ENCODE results near the gene FBXL12.
"Not testable (repeated sequence)": the region's sequence is repeated elsewhere in the genome, so short reads cannot be mapped to it uniquely, and the experiment has no call there.

Gene FBXL12

DNA sequence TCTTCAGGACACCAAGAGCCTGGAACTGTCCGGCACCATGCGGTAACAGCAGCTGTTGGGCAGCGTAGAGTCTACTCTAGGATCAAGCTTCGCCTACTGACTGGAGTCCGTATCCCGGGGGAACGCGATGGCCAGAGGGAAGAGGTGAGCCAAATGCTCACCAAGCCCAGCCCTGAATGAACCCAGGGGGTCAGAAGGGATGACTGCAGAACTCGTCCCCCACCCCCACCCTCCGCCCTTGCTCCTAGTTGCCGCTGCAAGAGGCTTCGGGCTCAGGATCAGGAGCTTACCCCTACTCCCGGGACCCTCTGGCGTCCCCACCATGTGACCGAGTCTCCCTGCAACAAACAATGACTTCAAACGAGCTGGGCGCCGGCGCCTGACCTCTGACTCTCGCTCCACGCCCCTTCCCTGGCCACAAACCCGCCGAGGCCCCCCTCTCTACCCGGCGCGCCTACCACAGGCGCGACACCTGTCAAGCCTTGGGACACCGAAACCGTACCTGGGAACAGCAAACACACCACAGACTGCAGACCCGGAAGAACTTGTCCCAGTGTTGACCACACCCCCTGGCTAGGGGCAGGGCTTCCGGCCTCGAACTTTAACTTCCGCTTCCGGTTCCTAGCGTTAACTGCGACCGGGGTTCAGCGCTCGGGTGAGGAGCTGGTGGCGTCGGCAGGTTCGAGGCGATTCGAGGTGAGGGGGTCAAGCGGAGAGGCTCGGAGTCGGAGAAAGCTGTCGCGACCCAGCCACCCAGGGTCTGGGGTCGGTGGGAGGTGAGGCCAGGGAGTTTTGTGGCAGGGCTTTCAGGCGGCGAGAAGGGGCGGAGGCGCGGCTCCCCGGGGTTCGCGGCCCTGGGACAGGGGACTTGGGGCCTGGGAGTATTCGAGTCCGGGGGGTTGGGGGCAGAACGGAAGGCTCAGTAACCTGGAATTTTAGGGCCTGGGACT is 8.7 kb upstream of the FBXL12 start, which contains the start of gene UBL5:
Gene UBL5 (plus strand): TSS at position 630 of the 950 bp plus-strand sequence. CDS start 420 bp downstream, outside the sequence.
- Mint-ChIP-seq H3K4me1 (peaks cover 17% of the 10 kb centered on the region), H3K27me3 (no peaks in the 10 kb centered on the region), H3K27ac (peak within 1 kb of the TSS; percentile 96), H3K9me3 (no peaks in the 10 kb centered on the region), H3K4me3 (peak within 1 kb of the TSS; percentile 97), H3K36me3 (peaks cover 8% of the 10 kb centered on the region)
- DNase-seq (ENCODE audit: low spot score in 2 of 2), result peak; percentile 75 to 82
- ATAC-seq (ENCODE audit: low read depth), result peak; percentile 99

DNA sequence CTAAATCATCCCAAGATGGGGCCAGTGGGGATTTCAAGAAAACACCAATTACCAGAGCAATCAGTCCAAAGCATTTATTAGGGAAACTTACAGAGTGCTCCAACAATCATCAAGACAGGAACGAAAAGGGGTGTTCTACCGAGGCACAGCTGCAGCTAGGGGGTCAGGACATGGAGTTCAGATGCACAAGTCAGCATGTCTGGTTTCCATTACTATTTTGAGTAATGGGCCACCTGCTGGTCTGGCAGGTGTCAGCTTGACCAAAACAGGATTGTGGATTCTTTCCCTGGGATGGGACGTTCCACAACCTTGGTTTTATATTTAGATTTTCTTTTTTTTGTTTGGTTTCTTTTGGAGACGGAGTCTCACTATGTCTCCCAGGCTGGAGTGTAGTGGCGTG is 4.9 kb upstream of the FBXL12 start:
- no peak overlapping the region for H3K4me3 Mint-ChIP-seq
- no peak for ATAC-seq (ENCODE audit: low read depth)
- no peak overlapping the region for H3K27ac Mint-ChIP-seq

DNA sequence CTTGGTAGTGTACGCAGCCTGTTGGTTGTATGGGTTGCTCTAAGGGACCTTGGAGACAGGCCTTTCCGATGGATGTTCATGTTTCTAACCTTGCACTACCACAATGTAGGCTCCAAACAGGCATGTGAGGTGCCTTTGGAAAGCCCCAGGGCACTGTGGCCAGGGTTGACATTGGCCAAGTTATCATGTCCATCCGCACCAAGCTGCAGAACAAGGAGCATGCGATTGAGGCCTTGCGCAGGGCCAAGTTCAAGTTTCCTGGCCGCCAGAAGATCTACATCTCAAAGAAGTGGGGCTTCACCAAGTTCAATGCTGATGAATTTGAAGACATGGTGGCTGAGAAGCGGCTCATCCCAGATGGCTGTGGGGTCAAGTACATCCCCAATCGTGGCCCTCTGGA is 1.2 kb upstream of the FBXL12 start:
- H3K9me3 Mint-ChIP-seq; H3K27me3 Mint-ChIP-seq; H3K36me3 Mint-ChIP-seq; H3K27ac Mint-ChIP-seq; H3K4me1 Mint-ChIP-seq; ATAC-seq (ENCODE audit: low read depth); DNase-seq (ENCODE audit: low spot score in 2 of 2): not testable (repeated sequence)
- peak overlapping the region; percentile 14 for H3K4me3 Mint-ChIP-seq

More for the DNA sequence above, 4.9 kb upstream of the FBXL12 start:
- H3K27me3 Mint-ChIP-seq, result no peaks in the 10 kb centered on the region
- no peaks in the 10 kb centered on the region for H3K9me3 Mint-ChIP-seq
- H3K4me1 Mint-ChIP-seq, result peaks cover 19% of the 10 kb centered on the region
- peaks cover 6% of the 10 kb centered on the region for H3K36me3 Mint-ChIP-seq
- no peak for DNase-seq (ENCODE audit: low spot score in 2 of 2)

DNA sequence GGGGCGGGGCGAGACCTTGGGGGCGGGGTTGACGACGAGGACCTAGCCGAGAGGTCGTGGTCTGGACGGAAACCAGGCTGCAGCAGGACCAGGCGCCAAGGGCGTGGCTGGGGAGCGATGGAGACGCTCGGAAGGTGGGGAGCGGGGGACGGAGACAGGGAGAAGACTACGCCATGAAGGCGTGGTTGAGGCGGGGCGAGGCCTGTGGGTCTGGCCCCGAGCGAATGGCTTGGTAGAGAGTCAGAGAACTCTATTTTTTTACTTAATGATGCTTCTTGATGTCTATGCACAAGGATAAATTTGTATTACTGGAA is 674 bp upstream of the FBXL12 start:
- peak overlapping the region; percentile 84 for H3K27ac Mint-ChIP-seq

DNA sequence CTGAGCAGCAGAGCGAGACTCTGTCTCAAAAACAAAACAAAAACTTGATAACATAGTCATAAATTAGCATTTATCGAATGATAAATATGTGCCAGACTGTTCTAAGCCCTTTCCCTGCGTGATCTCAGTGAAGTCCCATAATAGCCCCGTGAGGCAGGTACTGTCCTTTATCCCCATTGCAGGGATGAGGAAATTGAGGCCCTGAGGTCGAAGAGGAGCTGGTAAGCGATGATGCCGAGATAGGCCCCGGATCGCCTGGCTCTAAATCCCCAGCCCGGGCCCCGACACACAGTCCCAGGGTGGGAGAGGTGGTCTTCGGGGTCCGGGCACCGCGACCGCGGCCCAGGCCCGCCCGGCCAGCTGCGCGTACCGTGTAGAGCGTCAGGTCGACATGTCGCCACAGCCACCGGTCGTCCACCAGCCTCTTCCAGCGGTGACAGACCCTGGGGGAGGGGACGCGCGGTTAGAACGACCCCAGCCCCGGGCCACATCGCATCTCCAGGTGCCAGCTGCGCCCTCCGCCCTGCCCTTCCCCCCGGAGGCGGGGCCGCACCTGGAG is 625 bp downstream of the FBXL12 start:
- ATAC-seq (ENCODE audit: low read depth), result no peak
- Mint-ChIP-seq H3K27me3 (no peaks in the 10 kb centered on the region), H3K4me3 (peak overlapping the region; percentile 85), H3K27ac (peak overlapping the region; percentile 84), H3K9me3 (peaks cover 9% of the 10 kb centered on the region), H3K4me1 (peaks cover 5% of the 10 kb centered on the region), H3K36me3 (peaks cover 12% of the 10 kb centered on the region)
- peak in 1 of 2 donors; percentile 29 for DNase-seq (ENCODE audit: low spot score in 2 of 2)

More for the DNA sequence above, 674 bp upstream of the FBXL12 start:
- no peaks in the 10 kb centered on the region for H3K27me3 Mint-ChIP-seq
- ATAC-seq (ENCODE audit: low read depth), result no peak
- peak overlapping the region; percentile 85 for H3K4me3 Mint-ChIP-seq
- H3K36me3 Mint-ChIP-seq, result peaks cover 11% of the 10 kb centered on the region
- H3K9me3 Mint-ChIP-seq, result peaks cover 7% of the 10 kb centered on the region
- no peak for DNase-seq (ENCODE audit: low spot score in 2 of 2)
- peaks cover 2% of the 10 kb centered on the region for H3K4me1 Mint-ChIP-seq

DNA sequence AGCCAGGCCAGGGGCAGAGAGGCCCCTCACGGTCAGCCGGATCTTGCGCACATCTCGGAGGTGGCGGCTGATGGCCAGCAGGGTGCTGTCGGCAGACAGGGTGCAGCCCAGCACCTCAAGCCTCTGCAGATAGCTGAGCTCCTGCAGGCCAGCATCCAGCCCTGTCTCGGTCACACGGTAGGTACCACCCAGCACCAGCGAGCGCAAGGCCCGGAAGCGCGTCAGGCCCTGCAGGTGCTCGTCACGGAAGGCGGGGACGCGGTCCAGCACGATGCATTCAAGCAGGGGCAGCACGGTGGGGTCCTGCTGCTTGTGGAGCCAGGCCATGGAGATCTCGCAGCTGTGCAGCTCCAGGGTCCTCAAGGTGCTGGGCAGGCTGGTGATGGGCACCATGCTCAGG is 7.7 kb downstream of the FBXL12 start:
- Mint-ChIP-seq H3K4me1 (peaks cover 2% of the 10 kb centered on the region), H3K36me3 (peaks cover 14% of the 10 kb centered on the region), H3K9me3 (peaks cover 4% of the 10 kb centered on the region), H3K4me3 (no peak overlapping the region), H3K27ac (no peak overlapping the region), H3K27me3 (no peaks in the 10 kb centered on the region)
- ATAC-seq (ENCODE audit: low read depth) (no peak), DNase-seq (ENCODE audit: low spot score in 2 of 2) (no peak)

DNA sequence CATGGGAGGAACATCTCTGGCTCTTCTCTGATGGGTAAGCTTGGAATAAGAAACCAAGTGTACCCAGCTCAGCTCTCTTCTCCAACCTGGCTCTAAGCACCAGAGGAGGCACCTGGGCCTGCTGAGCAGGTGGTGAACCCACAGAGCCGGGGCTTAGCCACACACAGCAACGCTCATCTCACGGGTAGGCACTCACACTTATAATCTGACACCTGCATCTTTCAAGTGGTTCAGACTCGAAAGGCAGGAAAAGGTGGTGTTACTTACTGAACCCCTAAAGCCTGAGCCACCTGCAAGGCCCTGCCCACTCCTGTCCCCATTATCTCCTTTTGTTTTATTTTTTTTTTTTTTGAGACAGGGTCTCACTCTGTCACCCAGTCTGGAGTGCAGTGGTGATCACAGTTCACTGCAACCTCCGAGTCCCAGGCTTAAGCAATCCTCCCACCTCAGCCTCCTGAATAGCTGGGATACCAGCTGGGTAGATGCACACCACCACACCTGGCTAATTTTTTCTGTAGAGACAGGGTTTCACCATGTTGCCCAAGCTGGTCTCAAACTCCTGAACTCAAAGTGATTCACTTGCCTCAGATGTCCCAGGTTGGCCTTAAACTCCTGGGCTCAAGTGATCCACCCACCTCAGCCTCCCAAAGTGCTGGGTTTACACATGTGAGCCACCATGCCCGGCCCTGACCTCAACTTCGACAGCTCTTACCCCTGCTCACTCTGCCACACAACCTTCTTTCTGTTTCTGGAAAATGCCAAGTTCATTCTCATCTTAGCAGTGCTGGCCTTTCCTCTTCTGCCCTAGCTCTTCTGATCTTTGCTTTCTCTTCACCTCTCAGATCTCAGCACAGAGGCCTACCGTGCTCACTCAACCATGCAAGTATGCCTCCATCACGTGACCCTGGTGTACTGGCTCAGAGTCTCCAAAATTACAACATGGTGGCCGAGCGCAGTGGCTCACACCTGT is 9.7 kb downstream of the FBXL12 start:
- Mint-ChIP-seq H3K36me3 (peaks cover 11% of the 10 kb centered on the region), H3K27ac (no peak overlapping the region), H3K9me3 (peaks cover 2% of the 10 kb centered on the region), H3K27me3 (no peaks in the 10 kb centered on the region), H3K4me3 (no peak overlapping the region), H3K4me1 (peaks cover 2% of the 10 kb centered on the region)
- no peak for DNase-seq (ENCODE audit: low spot score in 2 of 2)
- ATAC-seq (ENCODE audit: low read depth), result no peak

DNA sequence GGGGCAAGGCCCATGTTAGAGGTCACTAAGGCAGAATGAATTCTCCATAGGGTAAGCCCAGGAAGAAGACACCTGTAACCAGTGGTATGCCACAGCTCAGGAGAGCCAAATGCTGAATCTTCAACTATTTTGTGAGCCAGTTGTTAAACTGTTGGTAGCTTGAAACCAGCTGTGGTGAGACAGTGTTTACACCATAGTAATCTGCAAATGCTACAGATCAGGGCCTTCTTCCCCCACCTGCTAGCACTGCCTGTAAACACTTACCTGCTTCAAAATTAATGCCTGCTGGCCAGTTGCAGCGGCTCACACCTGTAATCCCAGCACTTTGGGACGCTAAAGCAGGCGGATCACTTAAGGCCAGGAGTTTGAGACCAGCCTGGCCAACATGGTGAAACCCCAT is 12.1 kb downstream of the FBXL12 start:
- no peaks in the 10 kb centered on the region for H3K9me3 Mint-ChIP-seq
- H3K4me3 Mint-ChIP-seq, result no peak overlapping the region
- no peaks in the 10 kb centered on the region for H3K4me1 Mint-ChIP-seq
- no peak overlapping the region for H3K27ac Mint-ChIP-seq
- H3K27me3 Mint-ChIP-seq, result no peaks in the 10 kb centered on the region
- ATAC-seq (ENCODE audit: low read depth) (no peak), DNase-seq (ENCODE audit: low spot score in 2 of 2) (no peak)
- H3K36me3 Mint-ChIP-seq, result peaks cover 8% of the 10 kb centered on the region

DNA sequence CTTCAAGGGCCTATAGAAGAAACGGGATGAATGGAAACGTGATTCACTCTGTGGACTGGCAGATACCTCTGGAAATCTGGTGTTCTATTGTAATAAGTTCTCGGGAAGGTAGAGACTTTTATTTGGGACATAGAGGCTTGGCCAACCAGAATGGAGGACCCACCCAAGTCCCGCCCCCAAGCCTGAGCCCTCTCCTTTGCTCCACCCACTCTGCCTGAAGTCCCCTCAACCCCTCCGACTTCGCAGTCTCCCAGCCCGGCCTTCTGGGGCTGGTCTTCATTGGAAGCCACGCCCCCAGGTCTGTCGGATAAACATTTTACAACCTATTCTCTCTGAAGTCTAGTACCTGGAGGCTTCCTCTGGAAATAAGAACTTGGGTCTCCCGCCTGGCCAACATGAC is 16.9 kb downstream of the FBXL12 start:
- Mint-ChIP-seq H3K4me1 (no peaks in the 10 kb centered on the region), H3K27ac (no peak overlapping the region), H3K36me3 (no peaks in the 10 kb centered on the region), H3K9me3 (no peaks in the 10 kb centered on the region), H3K27me3 (no peaks in the 10 kb centered on the region), H3K4me3 (no peak overlapping the region)
- ATAC-seq (ENCODE audit: low read depth), result no peak
- no peak for DNase-seq (ENCODE audit: low spot score in 2 of 2)

DNA sequence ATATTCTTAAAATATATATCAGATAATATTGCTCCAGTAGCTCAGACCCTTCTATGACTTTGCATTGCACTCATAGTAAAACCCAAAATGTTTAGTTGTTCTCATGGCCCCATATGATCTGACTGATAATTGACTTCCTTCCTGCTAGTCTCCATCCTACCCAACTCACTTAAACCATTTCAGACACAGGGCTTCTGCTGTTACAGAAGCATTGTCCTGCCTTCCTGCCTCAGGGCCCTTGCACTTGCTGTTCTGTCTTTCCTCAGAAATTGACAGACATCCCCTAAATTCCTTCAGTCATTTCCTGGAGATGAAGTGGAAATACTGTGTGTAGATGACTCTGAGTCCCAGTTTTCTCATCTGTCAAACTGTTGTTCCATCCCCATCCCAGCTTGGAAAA is 19.7 kb downstream of the FBXL12 start:
- Mint-ChIP-seq H3K9me3 (no peaks in the 10 kb centered on the region), H3K4me1 (peaks cover 3% of the 10 kb centered on the region), H3K27ac (no peak overlapping the region), H3K4me3 (no peak overlapping the region), H3K27me3 (no peaks in the 10 kb centered on the region), H3K36me3 (no peaks in the 10 kb centered on the region)
- ATAC-seq (ENCODE audit: low read depth) (no peak), DNase-seq (ENCODE audit: low spot score in 2 of 2) (no peak)

DNA sequence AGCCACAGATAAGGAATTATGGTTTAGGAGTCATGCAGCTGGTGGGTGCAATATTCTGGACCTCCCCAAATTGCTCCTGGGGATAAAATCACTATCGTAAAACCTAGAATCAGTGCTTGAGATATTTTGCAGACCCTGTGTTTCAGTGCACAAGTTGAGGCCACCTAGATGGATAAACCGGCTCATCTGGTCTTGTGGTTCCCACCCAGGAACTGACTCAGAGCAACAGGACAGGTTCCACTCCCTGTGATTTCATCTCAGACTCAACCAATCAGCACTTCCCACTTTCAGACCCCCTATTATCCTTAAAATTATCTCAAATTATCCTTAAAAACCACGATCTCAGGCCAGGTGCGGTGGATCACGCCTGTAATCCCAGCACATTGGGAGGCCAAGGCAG is 21.0 kb downstream of the FBXL12 start:
- H3K4me3 Mint-ChIP-seq, result no peak overlapping the region
- DNase-seq (ENCODE audit: low spot score in 2 of 2) (no peak), ATAC-seq (ENCODE audit: low read depth) (no peak)
- no peaks in the 10 kb centered on the region for H3K9me3 Mint-ChIP-seq
- no peaks in the 10 kb centered on the region for H3K36me3 Mint-ChIP-seq
- H3K27me3 Mint-ChIP-seq, result no peaks in the 10 kb centered on the region
- H3K27ac Mint-ChIP-seq, result no peak overlapping the region
- H3K4me1 Mint-ChIP-seq, result peaks cover 6% of the 10 kb centered on the region

DNA sequence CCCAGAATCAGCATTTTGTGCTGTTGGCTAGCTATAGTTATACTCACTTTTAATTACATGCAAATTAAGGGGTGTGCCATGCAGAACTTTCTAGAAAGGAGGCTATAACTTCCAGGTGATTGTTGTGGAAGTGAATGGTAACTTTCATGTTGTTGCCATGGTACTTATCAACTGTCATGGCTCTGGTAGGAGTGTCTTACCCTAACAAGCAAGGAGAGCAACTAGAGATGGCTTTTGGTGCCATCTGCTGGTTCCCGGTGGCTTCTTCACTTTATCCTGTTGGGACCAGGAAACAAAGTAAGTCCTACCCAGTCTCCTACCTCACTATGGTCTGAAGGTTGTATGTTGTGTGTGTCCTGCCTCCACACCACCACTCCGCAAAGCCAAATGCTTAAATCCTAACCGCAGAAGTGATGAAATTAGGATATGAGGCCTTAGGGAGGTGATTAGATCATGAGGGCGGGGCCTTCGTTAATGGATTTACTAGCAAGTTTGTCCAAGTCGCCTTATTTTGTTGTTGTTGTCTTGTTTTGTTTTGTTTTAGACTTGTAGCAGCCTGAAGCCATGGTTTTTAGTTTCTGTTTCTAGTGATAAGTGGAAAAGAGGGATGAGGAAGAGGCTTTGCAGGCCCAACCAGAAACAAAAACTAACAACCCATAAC is 22.6 kb downstream of the FBXL12 start:
- DNase-seq (ENCODE audit: low spot score in 2 of 2) (peak; percentile 71 to 82), ATAC-seq (ENCODE audit: low read depth) (peak; percentile 61)
- Mint-ChIP-seq H3K4me1 (peaks cover 14% of the 10 kb centered on the region), H3K27me3 (no peaks in the 10 kb centered on the region), H3K27ac (peak overlapping the region; percentile 79), H3K4me3 (no peak overlapping the region), H3K36me3 (no peaks in the 10 kb centered on the region), H3K9me3 (no peaks in the 10 kb centered on the region)

DNA sequence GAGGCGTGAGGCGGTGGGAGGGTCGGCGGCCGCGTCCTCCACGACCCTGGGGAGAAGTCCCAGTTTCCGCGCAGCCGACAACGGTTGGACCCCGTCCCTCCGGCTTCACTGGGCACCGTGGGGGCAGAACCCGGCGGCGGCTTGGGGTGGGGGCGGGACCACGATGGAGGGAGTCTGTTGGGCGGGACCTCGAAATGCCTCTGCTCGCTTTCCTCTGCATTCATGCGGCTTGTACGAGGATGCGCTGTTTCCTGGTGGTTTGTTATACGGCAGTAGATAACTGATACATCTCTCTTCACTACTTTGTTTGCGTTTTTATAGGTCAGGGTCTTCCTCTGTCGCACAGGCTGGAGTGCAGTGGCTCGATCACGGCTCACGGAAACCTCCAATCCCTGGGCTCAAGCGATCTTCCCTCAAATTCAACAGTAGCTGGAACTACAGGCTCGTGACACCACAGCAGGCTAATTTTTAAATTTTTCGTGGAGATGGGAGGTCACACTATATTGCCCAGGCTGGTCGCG is 25.7 kb downstream of the FBXL12 start:
- peaks cover 19% of the 10 kb centered on the region for H3K4me1 Mint-ChIP-seq
- no peaks in the 10 kb centered on the region for H3K36me3 Mint-ChIP-seq
- DNase-seq (ENCODE audit: low spot score in 2 of 2) (no peak), ATAC-seq (ENCODE audit: low read depth) (peak; percentile 6)
- peak overlapping the region; percentile 98 for H3K27ac Mint-ChIP-seq
- H3K4me3 Mint-ChIP-seq, result peak overlapping the region; percentile 96
- H3K27me3 Mint-ChIP-seq, result no peaks in the 10 kb centered on the region
- no peaks in the 10 kb centered on the region for H3K9me3 Mint-ChIP-seq

Measured in memory B cell (primary cell).